Measurements from ENCODE around the gene KSR1.
"Not testable (repeated sequence)": the region's sequence is repeated elsewhere in the genome, so short reads cannot be mapped to it uniquely, and the experiment has no call there.

The KSR1 gene

DNA sequence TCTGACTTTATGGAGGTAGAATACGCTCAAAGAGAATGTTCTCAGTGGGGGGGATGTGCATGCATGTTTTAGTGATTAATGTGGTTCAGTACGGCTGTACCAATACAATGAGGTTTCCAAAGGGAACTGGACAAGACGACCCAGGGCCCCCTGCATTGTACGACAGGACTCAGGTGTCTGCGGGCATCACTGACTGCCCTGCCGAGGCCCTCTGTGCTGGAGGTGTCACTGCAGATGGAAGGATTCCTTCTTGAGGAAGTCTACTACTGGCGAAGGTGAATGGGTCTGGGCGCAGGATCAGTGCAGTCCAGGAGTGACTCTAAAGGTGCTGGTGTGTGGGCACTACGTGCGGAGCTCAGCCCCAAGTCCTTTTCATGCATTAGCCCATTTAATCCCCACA is 171.3 kb downstream of the KSR1 start:
- H3K9ac ChIP-seq (ENCODE audit: low read depth, low read length): no peak overlapping the region
- peaks cover 22% of the 10 kb centered on the region for H3K36me3 ChIP-seq (ENCODE audit: insufficient read depth, low read depth, low read length)
- no peak overlapping the region for H3K27ac ChIP-seq (ENCODE audit: low read length)
- no peaks in the 10 kb centered on the region for H3K27me3 ChIP-seq (ENCODE audit: insufficient read depth, low read length)
- no peak overlapping the region for H3K4me3 ChIP-seq (ENCODE audit: low read length)
- H3K4me1 ChIP-seq (ENCODE audit: insufficient read depth, low read length): no peaks in the 10 kb centered on the region; the same call in 1 of the 2 replicates
- H3K9me3 ChIP-seq (ENCODE audit: insufficient read depth, low read depth, low read length): no peaks in the 10 kb centered on the region

DNA sequence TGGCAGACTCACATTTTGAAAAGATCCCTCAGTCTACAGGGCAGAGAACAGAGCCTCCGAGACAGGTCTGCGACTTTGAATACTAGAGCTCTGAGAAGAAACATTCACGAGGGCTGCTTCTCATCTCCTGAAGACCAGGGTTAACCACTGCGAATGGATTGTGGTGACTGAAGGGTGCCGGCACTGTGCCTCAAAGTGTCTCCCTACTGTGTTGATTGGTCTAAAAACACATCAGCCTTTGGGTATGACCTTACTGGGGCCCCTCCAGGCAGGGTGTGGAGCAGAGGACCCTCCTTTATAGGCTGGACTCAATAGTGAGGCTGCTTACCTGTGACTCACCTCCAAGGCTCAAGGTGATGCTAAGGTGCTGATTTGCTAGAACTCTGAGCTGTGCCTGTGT is 172.1 kb downstream of the KSR1 start:
- no peak overlapping the region for H3K9ac ChIP-seq (ENCODE audit: low read depth, low read length)
- no peaks in the 10 kb centered on the region for H3K27me3 ChIP-seq (ENCODE audit: insufficient read depth, low read length)
- no peaks in the 10 kb centered on the region for H3K9me3 ChIP-seq (ENCODE audit: insufficient read depth, low read depth, low read length)
- H3K27ac ChIP-seq (ENCODE audit: low read length): no peak overlapping the region
- H3K4me1 ChIP-seq (ENCODE audit: insufficient read depth, low read length): no peaks in the 10 kb centered on the region; the same call in 1 of the 2 replicates
- H3K4me3 ChIP-seq (ENCODE audit: low read length): no peak overlapping the region
- peaks cover 14% of the 10 kb centered on the region; the same call in 1 of the 2 replicates for H3K36me3 ChIP-seq (ENCODE audit: insufficient read depth, low read depth, low read length)

DNA sequence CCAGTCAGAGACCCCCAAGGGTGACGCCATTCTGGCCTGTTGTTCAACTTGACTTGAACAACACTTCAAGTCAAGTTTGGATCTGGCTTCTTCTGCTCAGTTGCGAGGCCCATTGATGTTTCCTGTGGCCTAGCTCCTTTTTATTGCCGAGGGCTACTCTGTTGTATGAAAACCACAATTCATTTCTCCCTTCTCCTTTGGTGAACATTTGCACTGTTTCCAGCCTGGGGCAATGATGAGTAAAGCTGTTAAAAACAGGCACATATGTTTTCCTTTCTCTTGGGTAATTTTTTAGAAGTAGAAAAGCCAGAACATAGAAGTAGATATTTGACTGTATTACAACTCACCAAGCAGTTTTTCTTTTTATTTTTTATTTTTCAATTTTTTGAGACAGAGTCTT is 173.0 kb downstream of the KSR1 start:
- H3K4me3 ChIP-seq (ENCODE audit: low read length); H3K36me3 ChIP-seq (ENCODE audit: insufficient read depth, low read depth, low read length); H3K27ac ChIP-seq (ENCODE audit: low read length); H3K27me3 ChIP-seq (ENCODE audit: insufficient read depth, low read length); H3K9me3 ChIP-seq (ENCODE audit: insufficient read depth, low read depth, low read length); H3K4me1 ChIP-seq (ENCODE audit: insufficient read depth, low read length); H3K9ac ChIP-seq (ENCODE audit: low read depth, low read length): not testable (repeated sequence)

DNA sequence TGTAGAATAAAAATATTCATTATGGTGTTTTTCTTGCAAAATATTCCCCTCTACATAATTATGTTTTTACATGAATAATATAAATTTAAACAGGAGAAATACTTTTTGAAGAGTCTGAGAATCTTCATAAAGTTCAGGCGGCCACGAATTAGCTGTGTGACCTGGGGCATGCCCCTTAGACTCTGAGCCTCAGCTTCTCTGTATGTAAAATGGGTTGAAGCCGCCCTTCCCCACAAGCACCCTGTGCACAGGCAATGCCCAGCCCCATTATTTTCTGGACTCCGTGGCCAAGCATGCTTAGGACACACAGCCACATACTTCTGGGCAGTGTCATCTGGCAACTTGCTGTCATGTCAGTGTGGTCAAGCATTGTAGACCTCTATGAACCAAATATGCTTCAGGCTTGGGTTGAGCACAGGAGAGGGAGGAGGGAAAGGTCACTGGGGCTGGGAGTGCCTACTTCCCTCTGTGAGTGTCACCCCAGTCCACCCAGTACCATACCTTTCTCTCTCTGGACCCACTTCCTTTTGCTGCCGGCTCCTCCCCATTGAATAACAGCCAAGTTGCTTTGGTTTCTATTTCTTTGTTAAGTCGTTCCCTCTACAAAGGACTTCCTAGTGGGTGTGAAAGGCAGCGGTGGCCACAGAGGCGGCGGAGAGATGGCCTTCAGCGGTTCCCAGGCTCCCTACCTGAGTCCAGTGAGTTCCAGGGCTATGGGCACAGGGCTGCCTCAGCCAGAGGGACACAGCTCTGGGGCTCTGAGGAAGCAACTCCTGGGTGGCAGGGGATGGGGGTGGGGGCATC is 174.6 kb downstream of the KSR1 start, which contains the start of gene LGALS9:
TSS of gene LGALS9 (plus strand) at position 582 of the 804 bp plus-strand sequence. CDS start at position 660, 78 bp downstream.
- no peak within 1 kb of the TSS for H3K4me3 ChIP-seq (ENCODE audit: low read length)
- peaks cover 4% of the 10 kb centered on the region; the same call in 1 of the 2 replicates for H3K36me3 ChIP-seq (ENCODE audit: insufficient read depth, low read depth, low read length)
- no peak within 1 kb of the TSS for H3K27ac ChIP-seq (ENCODE audit: low read length)
- H3K4me1 ChIP-seq (ENCODE audit: insufficient read depth, low read length): no peaks in the 10 kb centered on the region; the same call in 1 of the 2 replicates
- H3K9ac ChIP-seq (ENCODE audit: low read depth, low read length): no peak within 1 kb of the TSS
- H3K27me3 ChIP-seq (ENCODE audit: insufficient read depth, low read length): no peaks in the 10 kb centered on the region
- no peaks in the 10 kb centered on the region for H3K9me3 ChIP-seq (ENCODE audit: insufficient read depth, low read depth, low read length)

DNA sequence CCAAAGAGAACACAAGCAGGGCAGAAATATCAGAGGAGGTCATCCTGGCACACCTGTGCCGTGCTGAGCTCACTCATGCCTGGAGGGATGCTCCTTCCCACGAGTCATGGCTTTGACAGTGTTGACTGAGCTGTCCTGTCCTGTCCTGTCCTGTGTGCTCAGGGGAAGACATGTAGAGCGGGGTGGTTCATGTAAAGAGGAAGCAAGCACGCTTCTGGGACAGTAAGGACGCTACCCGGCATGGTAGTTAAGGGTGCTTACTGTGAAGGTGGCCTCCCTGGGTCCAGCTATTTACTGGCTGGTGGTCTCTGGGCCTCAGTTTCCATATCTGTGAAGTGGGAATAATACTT is 175.1 kb downstream of the KSR1 start:
- H3K27me3 ChIP-seq (ENCODE audit: insufficient read depth, low read length): no peaks in the 10 kb centered on the region
- H3K27ac ChIP-seq (ENCODE audit: low read length): no peak overlapping the region
- H3K9ac ChIP-seq (ENCODE audit: low read depth, low read length): no peak overlapping the region
- H3K4me1 ChIP-seq (ENCODE audit: insufficient read depth, low read length): no peaks in the 10 kb centered on the region; the same call in 1 of the 2 replicates
- H3K4me3 ChIP-seq (ENCODE audit: low read length): no peak overlapping the region
- H3K36me3 ChIP-seq (ENCODE audit: insufficient read depth, low read depth, low read length): peaks cover 4% of the 10 kb centered on the region; the same call in 1 of the 2 replicates
- H3K9me3 ChIP-seq (ENCODE audit: insufficient read depth, low read depth, low read length): no peaks in the 10 kb centered on the region

DNA sequence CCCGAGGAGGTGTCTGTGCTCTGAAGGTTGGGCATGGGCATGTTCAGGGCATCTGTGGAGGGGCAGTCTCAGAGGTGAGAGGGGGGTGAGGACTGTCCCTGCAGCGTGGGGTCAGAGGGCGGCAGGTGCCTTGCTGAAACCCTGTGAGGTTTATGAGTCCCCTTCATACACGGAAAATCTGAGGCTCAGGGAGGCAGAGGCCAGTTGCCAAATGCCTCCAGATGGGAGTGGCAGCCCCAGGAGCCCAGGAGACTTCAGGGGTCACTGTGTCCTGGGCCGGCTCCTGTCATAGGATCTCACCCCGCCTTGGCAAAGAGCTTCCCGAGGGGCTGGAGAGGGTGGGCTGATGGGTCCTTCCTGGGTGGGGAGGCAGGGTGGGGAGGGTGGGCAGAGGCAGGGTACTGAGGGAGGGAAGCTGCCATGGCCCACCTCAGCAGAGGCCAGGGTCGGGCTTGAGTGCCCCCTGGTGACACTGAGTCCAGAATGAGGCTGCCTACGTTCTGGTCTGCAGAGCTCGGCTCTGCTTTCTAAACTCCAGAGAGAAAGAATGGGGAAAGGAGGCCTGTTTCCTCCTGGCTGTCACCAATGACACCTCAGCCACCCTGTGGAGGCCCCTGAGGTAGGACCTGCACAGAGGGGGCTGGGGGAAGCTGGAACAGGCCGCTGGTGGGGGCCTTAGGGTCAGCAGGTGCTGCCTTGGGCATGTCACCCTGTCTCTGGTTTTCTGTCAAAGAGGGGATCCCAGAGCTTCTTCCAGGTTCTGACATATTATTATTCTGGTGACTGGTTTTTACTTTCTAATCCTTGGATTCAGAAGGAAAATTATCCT is 175.9 kb downstream of the KSR1 start:
- no peaks in the 10 kb centered on the region for H3K9me3 ChIP-seq (ENCODE audit: insufficient read depth, low read depth, low read length)
- H3K36me3 ChIP-seq (ENCODE audit: insufficient read depth, low read depth, low read length): no peaks in the 10 kb centered on the region
- H3K4me1 ChIP-seq (ENCODE audit: insufficient read depth, low read length): no peaks in the 10 kb centered on the region; the same call in 1 of the 2 replicates
- no peak overlapping the region for H3K9ac ChIP-seq (ENCODE audit: low read depth, low read length)
- H3K27me3 ChIP-seq (ENCODE audit: insufficient read depth, low read length): no peaks in the 10 kb centered on the region
- no peak overlapping the region for H3K4me3 ChIP-seq (ENCODE audit: low read length)
- no peak overlapping the region for H3K27ac ChIP-seq (ENCODE audit: low read length)

DNA sequence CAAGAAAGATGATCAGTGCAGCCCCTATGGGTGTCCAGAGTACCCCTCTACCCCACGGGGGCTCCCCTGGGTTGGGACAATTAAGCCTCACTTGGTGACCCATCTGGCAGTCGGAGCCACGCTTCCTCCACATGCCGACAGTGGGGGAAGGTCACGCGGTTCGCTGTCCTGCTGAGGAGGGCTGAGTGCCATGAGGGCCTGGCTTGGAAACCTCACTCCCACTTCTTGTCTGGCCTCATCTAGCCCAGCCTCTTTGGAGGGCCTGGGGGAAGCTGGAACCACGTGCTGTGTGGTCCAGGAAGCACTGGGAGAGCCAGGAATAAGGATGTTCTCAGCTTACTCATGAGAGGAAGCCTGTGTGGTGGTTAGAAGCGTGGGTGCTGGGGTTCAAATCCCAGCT is 176.5 kb downstream of the KSR1 start:
- H3K27ac ChIP-seq (ENCODE audit: low read length); H3K27me3 ChIP-seq (ENCODE audit: insufficient read depth, low read length); H3K9ac ChIP-seq (ENCODE audit: low read depth, low read length); H3K36me3 ChIP-seq (ENCODE audit: insufficient read depth, low read depth, low read length); H3K4me3 ChIP-seq (ENCODE audit: low read length); H3K4me1 ChIP-seq (ENCODE audit: insufficient read depth, low read length); H3K9me3 ChIP-seq (ENCODE audit: insufficient read depth, low read depth, low read length): not testable (repeated sequence)

DNA sequence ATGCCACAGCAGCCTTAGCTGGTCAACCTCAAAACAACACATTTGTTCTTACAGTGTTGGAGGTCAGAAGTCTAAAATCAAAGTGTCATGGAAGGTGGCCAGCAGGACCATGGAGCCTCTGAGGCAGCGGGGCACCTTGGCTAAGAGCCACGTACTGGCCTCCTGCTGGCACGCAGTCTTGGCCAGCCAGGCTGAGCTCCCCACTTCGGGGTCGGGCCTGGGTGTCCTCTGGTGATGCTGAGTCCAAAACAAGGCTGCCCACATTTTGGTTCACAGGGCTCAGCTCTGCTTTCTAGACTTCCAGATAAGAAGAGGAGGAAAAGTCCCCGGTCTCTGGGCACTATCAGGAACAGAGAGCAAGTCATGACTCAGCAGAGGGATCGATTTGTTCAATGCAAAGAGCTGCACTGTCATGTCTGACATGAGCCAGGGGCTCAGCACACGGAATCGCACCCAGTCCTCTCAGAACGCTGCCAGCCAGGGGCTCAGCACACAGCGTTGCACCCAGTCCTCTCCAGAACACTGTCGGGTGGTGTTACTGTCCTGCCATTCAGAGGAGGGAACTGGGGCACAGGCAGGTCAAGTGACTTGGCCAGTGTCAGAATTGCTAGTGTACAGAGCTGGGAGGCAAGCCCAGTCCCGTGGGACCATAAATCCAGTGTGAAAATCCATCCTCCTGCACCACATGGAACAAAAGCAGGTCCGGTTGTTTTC is 177.2 kb downstream of the KSR1 start:
- Histone ChIP-seq H3K4me1 (ENCODE audit: insufficient read depth, low read length) (no peaks in the 10 kb centered on the region; the same call in 1 of the 2 replicates), H3K27me3 (ENCODE audit: insufficient read depth, low read length) (no peaks in the 10 kb centered on the region), H3K36me3 (ENCODE audit: insufficient read depth, low read depth, low read length) (no peaks in the 10 kb centered on the region), H3K9ac (ENCODE audit: low read depth, low read length) (no peak overlapping the region), H3K4me3 (ENCODE audit: low read length) (no peak overlapping the region), H3K9me3 (ENCODE audit: insufficient read depth, low read depth, low read length) (no peaks in the 10 kb centered on the region), H3K27ac (ENCODE audit: low read length) (no peak overlapping the region)

DNA sequence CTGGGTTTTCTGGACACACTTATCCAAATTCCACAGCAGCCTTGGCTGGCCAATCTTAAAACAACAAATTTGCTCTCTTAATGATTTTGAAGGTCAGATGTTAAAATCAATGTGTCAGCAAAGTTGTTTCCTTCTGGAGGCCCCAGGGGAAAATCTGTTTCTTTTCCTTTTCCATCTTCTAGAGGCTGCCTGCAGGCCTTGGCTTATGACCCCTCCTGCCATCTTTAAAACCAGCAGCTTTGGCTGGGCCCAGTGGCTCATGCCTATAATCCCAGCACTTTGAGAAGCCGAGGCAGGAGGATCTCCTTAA is 177.7 kb downstream of the KSR1 start:
- Histone ChIP-seq H3K4me3 (ENCODE audit: low read length) (no peak overlapping the region), H3K4me1 (ENCODE audit: insufficient read depth, low read length) (no peaks in the 10 kb centered on the region; the same call in 1 of the 2 replicates), H3K36me3 (ENCODE audit: insufficient read depth, low read depth, low read length) (no peaks in the 10 kb centered on the region), H3K27ac (ENCODE audit: low read length) (no peak overlapping the region), H3K9ac (ENCODE audit: low read depth, low read length) (no peak overlapping the region), H3K27me3 (ENCODE audit: insufficient read depth, low read length) (no peaks in the 10 kb centered on the region), H3K9me3 (ENCODE audit: insufficient read depth, low read depth, low read length) (no peaks in the 10 kb centered on the region)

DNA sequence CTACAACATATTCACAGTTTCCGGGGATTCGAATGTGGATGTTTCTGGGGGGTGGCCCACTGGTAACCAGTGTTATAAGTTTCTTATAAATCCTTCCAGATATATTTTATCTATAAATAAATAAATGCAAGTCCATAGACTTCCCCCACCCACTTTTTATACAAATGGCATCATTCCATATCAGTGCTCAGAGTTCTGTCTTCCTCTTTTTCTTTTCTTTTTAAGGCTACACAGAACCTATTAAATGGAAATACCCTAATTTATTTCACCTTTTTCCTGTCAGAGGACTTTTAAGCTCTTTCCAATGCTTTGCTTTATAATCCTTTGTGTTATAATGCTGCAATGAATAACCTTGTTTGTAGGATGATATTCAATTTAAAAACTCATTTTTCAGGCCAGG is 178.5 kb downstream of the KSR1 start:
- Histone ChIP-seq H3K9ac (ENCODE audit: low read depth, low read length) (no peak overlapping the region), H3K27ac (ENCODE audit: low read length) (no peak overlapping the region), H3K4me1 (ENCODE audit: insufficient read depth, low read length) (no peaks in the 10 kb centered on the region; the same call in 1 of the 2 replicates), H3K4me3 (ENCODE audit: low read length) (no peak overlapping the region), H3K9me3 (ENCODE audit: insufficient read depth, low read depth, low read length) (no peaks in the 10 kb centered on the region), H3K36me3 (ENCODE audit: insufficient read depth, low read depth, low read length) (no peaks in the 10 kb centered on the region), H3K27me3 (ENCODE audit: insufficient read depth, low read length) (no peaks in the 10 kb centered on the region)

DNA sequence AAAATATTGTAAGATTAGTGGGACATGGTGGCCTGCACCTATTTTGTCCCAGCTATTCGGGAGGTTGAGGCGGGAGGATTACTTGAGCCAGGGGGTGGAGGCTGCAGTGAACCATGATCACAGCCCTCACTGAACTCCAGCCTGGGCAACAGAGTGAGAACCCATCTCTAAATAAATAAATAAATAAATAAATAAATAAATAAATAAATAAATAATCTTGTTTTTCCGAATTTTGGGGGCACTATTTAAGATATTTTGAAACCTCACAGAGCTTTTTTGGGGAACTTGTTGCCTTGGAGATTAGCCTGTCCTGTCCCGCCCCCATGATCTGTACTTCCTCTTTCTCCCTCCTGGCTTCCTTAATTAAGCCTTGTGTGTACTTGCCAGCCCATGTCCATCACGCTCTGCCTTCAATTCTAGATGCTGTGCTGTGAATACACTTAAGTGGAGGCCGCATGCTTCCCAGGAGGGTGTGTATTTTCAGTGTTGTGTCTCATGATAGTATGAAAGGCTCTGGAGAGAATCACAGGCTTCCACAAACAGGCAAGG is 179.1 kb downstream of the KSR1 start:
- no peak overlapping the region for H3K27ac ChIP-seq (ENCODE audit: low read length)
- no peaks in the 10 kb centered on the region for H3K36me3 ChIP-seq (ENCODE audit: insufficient read depth, low read depth, low read length)
- no peaks in the 10 kb centered on the region; the same call in none of the 2 replicates for H3K4me1 ChIP-seq (ENCODE audit: insufficient read depth, low read length)
- H3K9ac ChIP-seq (ENCODE audit: low read depth, low read length): no peak overlapping the region
- H3K27me3 ChIP-seq (ENCODE audit: insufficient read depth, low read length): no peaks in the 10 kb centered on the region
- no peaks in the 10 kb centered on the region for H3K9me3 ChIP-seq (ENCODE audit: insufficient read depth, low read depth, low read length)
- no peak overlapping the region for H3K4me3 ChIP-seq (ENCODE audit: low read length)

Data from iPS-20b (cell line).